ENCODE measurements around the gene APLF.

APLF gene

DNA sequence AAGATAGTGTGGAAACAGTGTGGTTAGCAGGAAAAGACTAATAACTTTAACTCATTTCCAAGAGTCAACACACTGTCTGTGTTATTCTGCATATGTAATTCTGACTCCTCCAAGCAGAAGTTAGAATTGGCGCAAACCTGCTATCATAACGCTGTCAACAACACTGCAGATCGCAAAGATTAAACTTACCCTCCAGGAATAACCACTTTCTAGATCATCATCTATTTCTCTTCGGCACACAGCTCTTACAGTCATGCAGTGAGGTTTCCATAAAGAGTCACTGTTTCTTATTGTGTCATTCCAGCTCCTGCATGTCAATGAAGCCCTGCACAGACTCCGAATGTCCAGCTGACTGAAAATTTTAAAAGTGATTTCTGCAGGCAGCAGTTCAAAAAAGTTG is 2.7 kb upstream of the APLF start:
- Histone ChIP-seq H3K9me3 (ENCODE audit: control insufficient read depth in 2 of 2, low read length in 2 of 2) (no peaks in the 10 kb centered on the region), H3K27ac (ENCODE audit: low read length) (no peak overlapping the region), H3K4me1 (ENCODE audit: control insufficient read depth, insufficient read depth, low read length) (peaks cover 7% of the 10 kb centered on the region), H3K27me3 (ENCODE audit: control insufficient read depth in 1 of 2, insufficient read depth in 2 of 2, low read length in 2 of 2) (no peaks in the 10 kb centered on the region), H3K4me3 (ENCODE audit: low read length in 2 of 2) (no peak overlapping the region), H3K36me3 (ENCODE audit: control insufficient read depth in 2 of 2, insufficient read depth in 2 of 2, low read length in 2 of 2) (no peaks in the 10 kb centered on the region), H3K9ac (ENCODE audit: low read length in 2 of 2) (no peak overlapping the region)

DNA sequence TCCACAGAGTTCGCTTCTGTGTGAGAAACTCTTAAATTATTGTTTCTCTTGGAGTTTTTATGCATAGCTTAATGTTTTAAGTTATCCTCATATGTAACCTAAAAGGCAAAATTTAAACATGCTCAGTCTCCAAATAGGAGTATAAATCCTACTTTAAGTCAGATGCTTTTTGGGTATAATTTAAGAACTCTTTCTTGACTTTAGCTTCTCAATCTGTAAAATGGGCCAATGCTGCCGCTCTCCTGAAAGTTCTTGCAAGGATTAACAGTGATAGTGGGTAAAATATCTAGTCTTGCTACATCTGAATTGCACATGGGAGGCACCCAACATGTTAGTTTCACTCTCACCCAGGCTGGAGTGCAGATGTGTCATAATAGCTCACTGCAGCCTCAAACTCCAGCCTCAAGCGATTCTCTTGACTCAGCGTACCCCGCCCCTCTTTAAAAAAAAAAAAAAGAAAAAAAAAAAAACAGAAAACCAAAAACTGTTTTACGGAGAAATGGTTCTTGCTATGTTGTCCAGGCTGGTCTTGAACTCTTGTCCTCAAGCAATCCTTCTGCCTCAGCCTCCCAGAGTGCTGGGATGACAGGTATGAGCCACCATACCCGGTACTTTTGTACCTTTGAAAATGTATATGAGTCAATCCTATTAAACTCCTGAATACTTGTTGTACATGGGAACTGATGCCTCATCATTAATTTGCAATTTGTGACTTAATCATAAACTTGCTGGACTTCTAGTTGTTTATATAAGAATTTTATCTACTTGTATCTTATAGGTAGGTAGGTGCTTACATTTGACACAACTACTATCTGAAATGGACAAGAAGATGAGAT is 2.1 kb upstream of the APLF start:
- Histone ChIP-seq H3K9ac (ENCODE audit: low read length in 2 of 2) (no peak overlapping the region), H3K4me1 (ENCODE audit: control insufficient read depth, insufficient read depth, low read length) (peaks cover 7% of the 10 kb centered on the region), H3K27me3 (ENCODE audit: control insufficient read depth in 1 of 2, insufficient read depth in 2 of 2, low read length in 2 of 2) (no peaks in the 10 kb centered on the region)

DNA sequence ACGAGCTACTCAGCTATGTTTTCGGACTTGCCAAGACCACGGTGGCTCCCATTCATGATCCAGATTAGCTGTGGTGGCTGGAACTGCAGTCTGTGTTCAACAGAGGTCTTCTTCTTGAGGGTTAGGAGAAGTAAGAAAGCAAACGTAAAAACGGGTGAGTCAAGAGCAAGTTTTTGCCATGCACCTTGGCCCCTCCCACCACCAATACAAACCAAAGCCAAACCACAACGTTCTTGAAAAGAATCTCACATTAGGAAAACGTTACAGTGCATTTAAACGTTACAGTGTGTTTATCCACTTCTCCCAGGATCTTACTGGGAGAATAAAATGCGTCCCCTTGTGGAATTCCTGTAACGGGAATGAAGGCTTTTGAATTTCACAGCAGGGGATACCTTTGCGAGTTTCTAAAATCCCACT is 1.0 kb upstream of the APLF start:
- Histone ChIP-seq H3K27me3 (ENCODE audit: control insufficient read depth in 1 of 2, insufficient read depth in 2 of 2, low read length in 2 of 2) (no peaks in the 10 kb centered on the region), H3K27ac (ENCODE audit: low read length) (peak overlapping the region; percentile 72), H3K9ac (ENCODE audit: low read length in 2 of 2) (peak overlapping the region; percentile 79 to 84), H3K9me3 (ENCODE audit: control insufficient read depth in 2 of 2, low read length in 2 of 2) (no peaks in the 10 kb centered on the region), H3K4me3 (ENCODE audit: low read length in 2 of 2) (peak overlapping the region; percentile 91 to 99), H3K4me1 (ENCODE audit: control insufficient read depth, insufficient read depth, low read length) (peaks cover 7% of the 10 kb centered on the region), H3K36me3 (ENCODE audit: control insufficient read depth in 2 of 2, insufficient read depth in 2 of 2, low read length in 2 of 2) (no peaks in the 10 kb centered on the region)

More for the DNA sequence above, 2.1 kb upstream of the APLF start:
- Histone ChIP-seq H3K4me3 (ENCODE audit: low read length in 2 of 2) (no peak overlapping the region), H3K9me3 (ENCODE audit: control insufficient read depth in 2 of 2, low read length in 2 of 2) (no peaks in the 10 kb centered on the region), H3K27ac (ENCODE audit: low read length) (no peak overlapping the region), H3K36me3 (ENCODE audit: control insufficient read depth in 2 of 2, insufficient read depth in 2 of 2, low read length in 2 of 2) (no peaks in the 10 kb centered on the region)

DNA sequence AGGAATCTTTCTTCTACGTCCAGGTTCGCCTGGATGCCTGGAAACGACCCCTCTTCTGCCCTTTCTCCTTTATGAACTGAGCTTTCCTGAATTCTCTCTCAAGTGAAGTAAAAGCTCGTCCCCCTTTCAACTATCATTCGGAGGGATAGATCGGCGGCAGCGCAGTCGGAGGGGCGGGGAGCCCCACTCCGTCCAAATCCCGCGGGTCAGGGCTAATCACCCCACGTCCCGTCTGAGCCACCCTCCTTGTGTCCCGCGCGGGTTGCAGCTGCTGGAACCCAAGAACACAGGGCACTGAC is 658 bp upstream of the APLF start:
- peak overlapping the region; percentile 91 to 99 for H3K4me3 ChIP-seq (ENCODE audit: low read length in 2 of 2)
- no peaks in the 10 kb centered on the region for H3K27me3 ChIP-seq (ENCODE audit: control insufficient read depth in 1 of 2, insufficient read depth in 2 of 2, low read length in 2 of 2)
- no peaks in the 10 kb centered on the region for H3K36me3 ChIP-seq (ENCODE audit: control insufficient read depth in 2 of 2, insufficient read depth in 2 of 2, low read length in 2 of 2)
- peaks cover 7% of the 10 kb centered on the region for H3K4me1 ChIP-seq (ENCODE audit: control insufficient read depth, insufficient read depth, low read length)
- no peaks in the 10 kb centered on the region for H3K9me3 ChIP-seq (ENCODE audit: control insufficient read depth in 2 of 2, low read length in 2 of 2)
- peak overlapping the region; percentile 72 for H3K27ac ChIP-seq (ENCODE audit: low read length)
- peak overlapping the region; percentile 79 to 84 for H3K9ac ChIP-seq (ENCODE audit: low read length in 2 of 2)

DNA sequence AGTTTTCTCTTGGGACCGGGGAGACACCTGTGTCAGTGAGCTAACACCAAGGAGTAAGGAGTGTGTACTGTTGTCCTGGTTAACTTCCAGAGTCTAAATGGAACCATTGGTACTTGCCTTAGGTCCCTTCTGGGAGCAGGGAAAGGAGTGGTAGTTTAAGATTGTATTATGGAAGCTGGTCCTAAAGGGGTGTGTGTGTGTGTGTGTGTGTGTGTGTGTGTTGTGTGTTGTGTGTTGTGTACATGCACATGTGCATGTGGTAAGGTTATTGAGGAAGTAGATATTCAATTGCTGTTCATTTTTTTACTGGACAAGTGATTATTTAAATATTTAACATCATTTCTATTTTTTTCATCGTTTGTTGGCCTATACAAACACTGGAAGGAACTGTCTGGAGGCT is 1.4 kb downstream of the APLF start:
- Histone ChIP-seq H3K9me3 (ENCODE audit: control insufficient read depth in 2 of 2, low read length in 2 of 2) (no peaks in the 10 kb centered on the region), H3K4me3 (ENCODE audit: low read length in 2 of 2) (no peak overlapping the region), H3K4me1 (ENCODE audit: control insufficient read depth, insufficient read depth, low read length) (peaks cover 7% of the 10 kb centered on the region), H3K27ac (ENCODE audit: low read length) (no peak overlapping the region), H3K9ac (ENCODE audit: low read length in 2 of 2) (no peak overlapping the region), H3K36me3 (ENCODE audit: control insufficient read depth in 2 of 2, insufficient read depth in 2 of 2, low read length in 2 of 2) (no peaks in the 10 kb centered on the region), H3K27me3 (ENCODE audit: control insufficient read depth in 1 of 2, insufficient read depth in 2 of 2, low read length in 2 of 2) (no peaks in the 10 kb centered on the region)

DNA sequence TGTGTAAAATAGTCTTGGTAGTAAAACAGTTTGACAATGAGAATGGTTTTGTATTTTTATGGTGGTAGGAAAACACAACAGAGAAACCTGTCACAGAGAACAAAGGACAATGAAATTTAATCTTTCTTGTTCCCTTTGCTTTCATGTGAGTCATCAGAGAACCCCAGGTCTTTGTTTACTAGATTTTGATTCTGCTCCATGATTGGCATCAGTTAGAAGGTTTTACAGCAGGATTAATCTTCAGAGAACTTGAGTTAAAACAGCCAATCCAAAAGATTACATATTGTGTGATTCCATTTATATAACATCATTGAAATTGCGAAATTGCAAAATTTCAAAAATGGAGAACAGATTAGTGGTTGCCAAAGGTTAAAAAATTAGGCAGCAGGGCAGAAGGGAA is 2.5 kb downstream of the APLF start:
- Histone ChIP-seq H3K36me3 (ENCODE audit: control insufficient read depth in 2 of 2, insufficient read depth in 2 of 2, low read length in 2 of 2) (no peaks in the 10 kb centered on the region), H3K27ac (ENCODE audit: low read length) (no peak overlapping the region), H3K9me3 (ENCODE audit: control insufficient read depth in 2 of 2, low read length in 2 of 2) (no peaks in the 10 kb centered on the region), H3K4me1 (ENCODE audit: control insufficient read depth, insufficient read depth, low read length) (peaks cover 7% of the 10 kb centered on the region), H3K4me3 (ENCODE audit: low read length in 2 of 2) (no peak overlapping the region), H3K9ac (ENCODE audit: low read length in 2 of 2) (no peak overlapping the region), H3K27me3 (ENCODE audit: control insufficient read depth in 1 of 2, insufficient read depth in 2 of 2, low read length in 2 of 2) (no peaks in the 10 kb centered on the region)

DNA sequence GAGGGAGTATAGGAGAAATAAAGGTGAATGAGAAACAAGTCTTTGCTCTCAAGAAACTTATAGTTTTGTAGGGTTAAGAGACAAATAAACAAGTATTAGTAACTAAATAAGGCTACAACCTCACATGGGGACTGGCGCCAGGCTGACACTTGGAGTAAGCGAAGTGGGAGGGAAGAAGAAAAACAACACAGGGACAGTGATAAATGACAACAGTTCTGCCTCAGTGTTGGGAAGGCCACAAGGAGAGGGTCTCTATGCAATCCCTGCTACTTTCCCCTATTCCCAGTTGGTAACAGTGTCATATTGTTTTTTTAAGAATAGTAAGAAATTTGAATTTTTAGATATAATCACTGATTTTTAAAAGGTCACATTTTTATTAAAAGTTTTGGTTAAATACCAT is 4.0 kb downstream of the APLF start:
- no peak overlapping the region for H3K4me3 ChIP-seq (ENCODE audit: low read length in 2 of 2)
- H3K27me3 ChIP-seq (ENCODE audit: control insufficient read depth in 1 of 2, insufficient read depth in 2 of 2, low read length in 2 of 2), result no peaks in the 10 kb centered on the region
- H3K27ac ChIP-seq (ENCODE audit: low read length), result no peak overlapping the region
- H3K36me3 ChIP-seq (ENCODE audit: control insufficient read depth in 2 of 2, insufficient read depth in 2 of 2, low read length in 2 of 2), result no peaks in the 10 kb centered on the region
- H3K9me3 ChIP-seq (ENCODE audit: control insufficient read depth in 2 of 2, low read length in 2 of 2), result no peaks in the 10 kb centered on the region
- H3K4me1 ChIP-seq (ENCODE audit: control insufficient read depth, insufficient read depth, low read length), result peaks cover 2% of the 10 kb centered on the region
- no peak overlapping the region for H3K9ac ChIP-seq (ENCODE audit: low read length in 2 of 2)

DNA sequence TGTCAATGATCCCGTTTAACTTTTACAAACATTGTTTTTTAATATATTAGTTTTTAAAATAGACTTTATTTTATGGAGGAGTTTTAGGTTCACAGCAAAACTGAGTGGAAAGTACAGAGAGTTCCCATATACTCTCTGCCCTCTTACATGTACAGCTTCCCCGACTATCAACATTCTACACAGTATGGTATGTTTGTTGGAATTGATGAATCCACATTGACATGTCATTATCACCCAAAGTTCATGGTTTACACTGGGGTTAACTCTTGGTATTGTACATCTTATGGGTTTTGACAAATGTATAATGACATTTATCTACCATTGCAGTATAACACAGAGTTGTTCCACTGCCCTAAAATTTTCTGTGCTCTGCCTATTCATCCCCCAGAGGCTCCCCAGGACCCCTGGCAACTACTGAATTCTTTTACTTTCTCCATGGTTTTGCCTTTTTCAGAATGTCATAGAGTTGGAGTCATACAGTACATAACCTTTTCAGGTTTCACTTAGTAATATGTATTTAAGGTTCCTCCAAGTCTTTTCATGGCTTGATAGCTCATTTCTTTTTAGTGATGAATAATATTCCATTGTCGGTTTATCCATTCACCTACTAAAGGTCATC is 5.5 kb downstream of the APLF start:
- no peaks in the 10 kb centered on the region for H3K36me3 ChIP-seq (ENCODE audit: control insufficient read depth in 2 of 2, insufficient read depth in 2 of 2, low read length in 2 of 2)
- H3K4me3 ChIP-seq (ENCODE audit: low read length in 2 of 2), result no peak overlapping the region
- H3K27ac ChIP-seq (ENCODE audit: low read length), result no peak overlapping the region
- no peaks in the 10 kb centered on the region for H3K9me3 ChIP-seq (ENCODE audit: control insufficient read depth in 2 of 2, low read length in 2 of 2)
- H3K27me3 ChIP-seq (ENCODE audit: control insufficient read depth in 1 of 2, insufficient read depth in 2 of 2, low read length in 2 of 2), result no peaks in the 10 kb centered on the region
- no peaks in the 10 kb centered on the region for H3K4me1 ChIP-seq (ENCODE audit: control insufficient read depth, insufficient read depth, low read length)
- no peak overlapping the region for H3K9ac ChIP-seq (ENCODE audit: low read length in 2 of 2)

DNA sequence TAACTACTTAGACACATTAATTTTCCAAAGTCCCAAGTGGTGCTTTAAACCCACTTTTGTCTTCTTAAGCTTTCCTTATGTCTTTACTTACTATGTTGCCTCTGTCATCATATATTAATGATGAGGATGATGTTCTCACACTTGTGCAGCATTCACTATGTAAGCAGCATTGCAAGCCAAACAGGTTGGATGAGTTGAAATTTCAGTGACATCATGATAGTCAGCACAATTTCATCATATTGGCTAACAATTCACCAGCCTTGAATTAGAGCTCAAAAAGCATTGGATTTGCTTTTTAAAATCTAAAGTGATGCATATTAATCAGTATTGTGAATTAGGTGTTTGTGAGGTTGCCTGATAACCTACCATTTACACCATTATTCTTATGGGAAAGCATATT is 7.7 kb downstream of the APLF start:
- H3K4me3 ChIP-seq (ENCODE audit: low read length in 2 of 2), result no peak overlapping the region
- no peak overlapping the region for H3K9ac ChIP-seq (ENCODE audit: low read length in 2 of 2)
- H3K27ac ChIP-seq (ENCODE audit: low read length), result no peak overlapping the region
- no peaks in the 10 kb centered on the region for H3K27me3 ChIP-seq (ENCODE audit: control insufficient read depth in 1 of 2, insufficient read depth in 2 of 2, low read length in 2 of 2)
- H3K4me1 ChIP-seq (ENCODE audit: control insufficient read depth, insufficient read depth, low read length), result no peaks in the 10 kb centered on the region
- no peaks in the 10 kb centered on the region for H3K36me3 ChIP-seq (ENCODE audit: control insufficient read depth in 2 of 2, insufficient read depth in 2 of 2, low read length in 2 of 2)
- H3K9me3 ChIP-seq (ENCODE audit: control insufficient read depth in 2 of 2, low read length in 2 of 2), result no peaks in the 10 kb centered on the region

DNA sequence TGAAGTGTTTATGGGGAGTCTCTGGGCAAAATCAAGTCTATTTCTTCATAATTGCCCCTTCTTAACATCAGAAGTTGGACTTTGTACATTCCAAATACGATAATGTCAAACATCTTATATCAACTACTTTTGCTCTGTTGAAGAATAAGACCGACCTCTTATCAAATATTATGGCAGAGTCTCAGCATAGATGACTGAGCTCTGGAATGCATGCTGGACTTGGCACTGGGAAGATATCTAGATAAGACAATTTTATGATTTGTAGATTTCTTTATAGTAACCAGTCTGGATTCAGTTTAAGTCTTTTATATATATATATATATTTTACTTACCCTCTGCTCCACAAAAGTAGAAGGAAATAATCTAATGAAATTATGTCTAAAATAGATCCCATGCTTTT is 8.2 kb downstream of the APLF start:
- H3K4me1 ChIP-seq (ENCODE audit: control insufficient read depth, insufficient read depth, low read length), result no peaks in the 10 kb centered on the region
- no peak overlapping the region for H3K4me3 ChIP-seq (ENCODE audit: low read length in 2 of 2)
- H3K27ac ChIP-seq (ENCODE audit: low read length), result no peak overlapping the region
- no peaks in the 10 kb centered on the region for H3K9me3 ChIP-seq (ENCODE audit: control insufficient read depth in 2 of 2, low read length in 2 of 2)
- H3K36me3 ChIP-seq (ENCODE audit: control insufficient read depth in 2 of 2, insufficient read depth in 2 of 2, low read length in 2 of 2), result no peaks in the 10 kb centered on the region
- no peak overlapping the region for H3K9ac ChIP-seq (ENCODE audit: low read length in 2 of 2)
- no peaks in the 10 kb centered on the region for H3K27me3 ChIP-seq (ENCODE audit: control insufficient read depth in 1 of 2, insufficient read depth in 2 of 2, low read length in 2 of 2)

DNA sequence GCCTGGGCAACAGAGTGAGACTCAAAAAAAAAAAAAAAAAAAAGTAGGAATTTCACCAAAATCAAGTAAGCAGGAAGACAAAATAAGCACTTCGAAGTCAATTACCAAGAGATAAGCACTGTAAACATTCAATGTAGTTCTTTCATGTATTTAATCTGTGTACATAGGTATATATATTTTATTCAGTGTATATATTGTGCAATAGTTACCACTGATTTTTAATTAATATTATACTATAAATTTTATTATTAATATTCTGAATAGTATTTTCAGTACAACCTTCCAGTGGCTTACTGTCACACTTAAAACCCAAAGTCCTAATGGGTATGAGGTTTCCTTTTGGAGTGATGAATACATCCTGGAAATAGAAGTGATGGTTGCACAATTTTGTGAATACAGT is 9.1 kb downstream of the APLF start:
- Histone ChIP-seq H3K4me3 (ENCODE audit: low read length in 2 of 2) (no peak overlapping the region), H3K9me3 (ENCODE audit: control insufficient read depth in 2 of 2, low read length in 2 of 2) (no peaks in the 10 kb centered on the region), H3K27me3 (ENCODE audit: control insufficient read depth in 1 of 2, insufficient read depth in 2 of 2, low read length in 2 of 2) (no peaks in the 10 kb centered on the region), H3K9ac (ENCODE audit: low read length in 2 of 2) (no peak overlapping the region), H3K27ac (ENCODE audit: low read length) (no peak overlapping the region), H3K4me1 (ENCODE audit: control insufficient read depth, insufficient read depth, low read length) (no peaks in the 10 kb centered on the region), H3K36me3 (ENCODE audit: control insufficient read depth in 2 of 2, insufficient read depth in 2 of 2, low read length in 2 of 2) (no peaks in the 10 kb centered on the region)
